Chondrocyte (in vitro differentiated cells): ENCODE data around the gene VAC14. TPM values are rescaled to one million over a fixed set of nuclear protein-coding genes. Genes with fewer than 3 reads are reported as not detected.

ENCODE experiments used
- DNase-seq: peaks from one replicate; pipeline ENCODE4 v3.0.0; 2021; ENCODE audit warnings: mixed read lengths, low spot score
- H3K27ac Mint-ChIP-seq: one replicate; pipeline ENCODE4 v1.8.0; 2021; ENCODE audit warnings: mild to moderate bottlenecking, moderate library complexity, mixed read lengths; ENCODE audit not compliant: unreplicated experiment
- H3K27me3 Mint-ChIP-seq: 2 replicates; pipeline ENCODE4 v1.8.0; 2021; ENCODE audit warnings: low read depth, mixed read lengths
- H3K36me3 Mint-ChIP-seq: 2 replicates; pipeline ENCODE4 v1.8.0; 2021; ENCODE audit warnings: low read depth, mixed read lengths
- H3K4me1 Mint-ChIP-seq: 2 replicates; pipeline ENCODE4 v1.8.0; 2021; ENCODE audit warnings: low read depth, mild to moderate bottlenecking, mixed read lengths
- H3K4me3 Mint-ChIP-seq: one replicate; pipeline ENCODE4 v1.8.0; 2021; ENCODE audit warnings: mild to moderate bottlenecking, moderate library complexity, mixed read lengths; ENCODE audit not compliant: unreplicated experiment
- H3K9me3 Mint-ChIP-seq: 2 replicates; pipeline ENCODE4 v1.8.0; 2021; ENCODE audit warnings: low read depth, mixed read lengths
- total RNA-seq: library from RNA; stranded (reverse); gene quantifications from 3 replicates; pipeline ENCODE4 v1.2.1, GENCODE V29; 2021
- TF ChIP-seq, protein P1 (sequence below): fragments of 200-600 bp; sonication (generic); IDR thresholded peaks from 2 replicates; pipeline ENCODE4 v1.5.0; 2021; ENCODE audit warnings: antibody characterized with exemption, mild to moderate bottlenecking, moderate library complexity

The VAC14 gene
- total RNA-seq, 1 donor from 2014 or later, result 37.9 TPM

DNA sequence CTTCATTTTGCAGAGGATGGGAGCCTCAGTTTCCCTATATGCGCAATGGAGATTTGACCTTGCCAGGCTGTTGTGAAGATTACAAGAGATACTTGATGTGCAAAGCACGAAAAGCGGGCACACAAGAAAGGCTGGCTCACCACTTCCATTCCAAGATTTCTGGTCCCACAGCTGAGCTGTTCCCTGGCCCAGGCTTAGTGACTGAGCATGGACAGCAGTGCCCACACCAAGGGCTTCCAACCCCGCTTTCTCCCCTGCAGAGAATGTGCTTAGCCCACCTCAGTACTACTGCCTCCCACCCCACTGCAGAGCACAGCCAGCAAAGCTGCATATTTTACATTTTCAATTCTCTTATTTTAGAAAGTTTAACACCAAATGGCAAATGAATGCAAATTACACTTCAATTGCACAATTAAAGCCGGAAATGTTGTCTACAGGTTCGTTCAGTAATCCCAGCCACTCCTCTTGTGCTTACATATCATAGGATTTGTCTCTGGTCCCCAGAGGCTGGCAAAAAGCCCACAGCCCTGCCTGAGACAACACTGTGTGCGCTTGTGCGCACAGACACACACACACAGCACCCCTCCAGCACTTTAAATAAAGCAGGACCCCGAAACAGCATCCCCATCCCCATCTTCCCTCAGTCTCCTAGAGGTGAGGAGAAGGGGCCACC lies 51.8 kb downstream of the VAC14 start:
- H3K4me1 Mint-ChIP-seq, result peaks cover 79% of the 10 kb centered on the region
- TF ChIP-seq, protein P1, sequence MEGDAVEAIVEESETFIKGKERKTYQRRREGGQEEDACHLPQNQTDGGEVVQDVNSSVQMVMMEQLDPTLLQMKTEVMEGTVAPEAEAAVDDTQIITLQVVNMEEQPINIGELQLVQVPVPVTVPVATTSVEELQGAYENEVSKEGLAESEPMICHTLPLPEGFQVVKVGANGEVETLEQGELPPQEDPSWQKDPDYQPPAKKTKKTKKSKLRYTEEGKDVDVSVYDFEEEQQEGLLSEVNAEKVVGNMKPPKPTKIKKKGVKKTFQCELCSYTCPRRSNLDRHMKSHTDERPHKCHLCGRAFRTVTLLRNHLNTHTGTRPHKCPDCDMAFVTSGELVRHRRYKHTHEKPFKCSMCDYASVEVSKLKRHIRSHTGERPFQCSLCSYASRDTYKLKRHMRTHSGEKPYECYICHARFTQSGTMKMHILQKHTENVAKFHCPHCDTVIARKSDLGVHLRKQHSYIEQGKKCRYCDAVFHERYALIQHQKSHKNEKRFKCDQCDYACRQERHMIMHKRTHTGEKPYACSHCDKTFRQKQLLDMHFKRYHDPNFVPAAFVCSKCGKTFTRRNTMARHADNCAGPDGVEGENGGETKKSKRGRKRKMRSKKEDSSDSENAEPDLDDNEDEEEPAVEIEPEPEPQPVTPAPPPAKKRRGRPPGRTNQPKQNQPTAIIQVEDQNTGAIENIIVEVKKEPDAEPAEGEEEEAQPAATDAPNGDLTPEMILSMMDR, result no peak
- H3K9me3 Mint-ChIP-seq, result no peaks in the 10 kb centered on the region
- peak overlapping the region; percentile 5 for H3K27ac Mint-ChIP-seq
- H3K27me3 Mint-ChIP-seq, result no peaks in the 10 kb centered on the region
- no peak overlapping the region for H3K4me3 Mint-ChIP-seq
- no peak for DNase-seq
- H3K36me3 Mint-ChIP-seq, result no peaks in the 10 kb centered on the region

DNA sequence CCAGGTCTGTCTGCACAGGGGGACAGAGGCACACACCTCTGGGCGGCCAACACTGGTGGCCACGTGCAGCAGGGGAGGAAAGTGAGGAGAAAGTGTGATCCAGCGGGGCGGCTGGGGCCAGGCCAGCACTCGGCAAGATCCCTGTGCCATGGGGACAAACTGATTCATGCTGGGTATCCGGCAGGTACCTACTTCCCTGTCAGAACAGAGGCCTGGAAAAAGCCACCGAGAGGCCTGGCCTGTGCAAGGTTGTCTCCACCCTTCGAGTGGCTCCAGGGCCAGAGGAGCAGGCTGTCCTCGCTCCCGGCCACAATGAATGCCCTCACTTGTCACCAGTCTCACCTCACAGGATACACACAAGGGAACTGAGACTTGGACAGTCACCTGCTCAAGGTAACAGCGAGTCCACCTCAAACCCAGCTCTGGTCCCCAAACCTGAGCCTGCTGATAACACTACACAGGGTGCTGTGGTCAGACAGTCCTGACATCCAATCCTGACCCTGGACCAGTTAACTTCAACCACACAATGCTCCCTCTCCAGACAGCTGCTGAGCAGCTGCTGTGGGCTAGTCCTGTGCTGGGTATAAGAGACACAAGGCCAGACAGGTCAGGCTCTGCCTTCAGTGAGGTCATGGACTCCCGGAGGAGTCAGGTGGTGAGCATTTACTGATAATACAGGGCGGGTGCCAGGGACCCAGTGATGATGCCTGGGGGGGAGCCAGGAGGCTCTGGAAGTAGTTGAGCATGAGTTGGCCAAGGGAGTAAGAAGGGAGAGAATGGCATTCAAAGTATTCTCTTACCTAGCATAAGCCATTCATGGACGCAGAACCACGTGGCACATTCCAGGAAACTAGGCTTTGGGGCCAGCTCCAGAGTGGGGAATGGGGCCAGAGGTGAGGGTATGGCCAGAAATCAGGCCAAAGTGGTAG lies 53.0 kb downstream of the VAC14 start:
- no peak for DNase-seq
- Mint-ChIP-seq H3K4me1 (peaks cover 73% of the 10 kb centered on the region), H3K4me3 (no peak overlapping the region), H3K36me3 (peaks cover 7% of the 10 kb centered on the region), H3K9me3 (no peaks in the 10 kb centered on the region), H3K27ac (peak overlapping the region; percentile 27), H3K27me3 (no peaks in the 10 kb centered on the region)
- TF ChIP-seq, protein P1, result no peak

DNA sequence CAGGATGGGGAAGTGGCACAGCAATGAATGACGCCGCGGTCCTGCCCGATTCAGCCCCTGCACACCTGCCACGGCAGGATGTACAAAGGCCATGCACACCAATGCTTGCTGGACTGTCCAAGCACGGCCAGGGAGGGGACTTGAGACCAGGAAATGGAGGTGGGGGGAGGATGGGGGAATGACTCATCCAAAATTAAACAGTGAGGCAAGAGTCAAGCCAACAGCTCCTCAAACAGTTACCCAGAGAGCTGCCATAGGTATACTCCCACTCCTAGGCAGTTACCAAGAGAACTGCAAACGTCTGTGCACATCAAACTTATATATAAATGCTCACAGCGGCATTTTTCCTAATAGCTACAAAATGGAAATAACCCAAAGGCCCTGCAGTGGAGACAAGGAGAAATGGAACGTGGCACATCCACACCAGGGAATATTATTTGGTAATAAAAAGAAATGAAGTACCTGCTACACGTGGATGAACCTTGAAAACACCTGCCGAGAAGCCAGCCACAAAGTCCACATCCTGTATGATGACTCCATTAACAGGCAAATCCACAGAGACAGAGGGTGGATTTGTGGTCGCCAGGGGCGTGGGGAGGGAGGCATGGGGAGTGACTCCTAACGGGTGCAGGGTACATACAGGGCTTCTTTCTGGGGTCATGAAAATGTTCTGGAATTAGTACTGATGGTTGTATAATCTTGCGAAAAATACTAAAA lies 54.1 kb downstream of the VAC14 start:
- Mint-ChIP-seq H3K4me3 (no peak overlapping the region), H3K4me1 (peaks cover 63% of the 10 kb centered on the region), H3K9me3 (no peaks in the 10 kb centered on the region), H3K27me3 (no peaks in the 10 kb centered on the region), H3K36me3 (peaks cover 10% of the 10 kb centered on the region), H3K27ac (peak overlapping the region; percentile 96)
- TF ChIP-seq, protein P1, result no peak
- no peak for DNase-seq

DNA sequence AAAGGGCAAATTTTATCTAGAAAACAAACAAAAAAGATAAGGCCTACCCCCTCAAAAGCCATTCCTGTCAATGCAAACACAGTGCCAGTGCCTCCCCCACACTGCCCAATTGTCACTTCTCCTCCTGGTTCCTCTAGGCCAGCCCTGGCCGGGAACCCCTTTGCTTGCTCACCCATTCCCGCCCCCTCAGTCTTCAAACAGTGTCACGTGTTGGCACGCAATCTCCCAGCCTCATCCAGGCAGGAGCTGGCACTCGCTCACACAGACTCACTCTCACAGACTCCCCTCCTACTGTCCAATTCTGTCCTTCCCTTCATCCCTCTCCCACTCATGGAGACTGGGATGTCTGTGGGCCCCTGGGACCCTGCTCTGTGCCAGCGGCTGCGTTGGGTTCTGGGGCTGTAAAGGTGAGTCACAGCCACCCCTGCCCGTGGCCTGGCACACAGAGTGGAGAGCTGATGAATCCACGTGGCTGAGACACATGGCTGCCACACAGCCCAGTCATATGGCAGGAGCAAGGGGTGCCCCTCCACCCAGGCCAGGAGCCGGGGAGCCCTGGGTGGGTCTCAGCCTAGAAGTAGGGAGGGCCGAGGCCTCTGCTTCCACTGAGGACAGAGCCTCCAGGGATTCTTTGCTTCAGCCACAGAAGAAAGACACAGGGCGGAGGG lies 54.8 kb downstream of the VAC14 start:
- Mint-ChIP-seq H3K4me3 (no peak overlapping the region), H3K27ac (peak overlapping the region; percentile 96)
- DNase-seq, result no peak

More for the DNA sequence above, 54.8 kb downstream of the VAC14 start:
- Mint-ChIP-seq H3K27me3 (no peaks in the 10 kb centered on the region), H3K36me3 (peaks cover 10% of the 10 kb centered on the region), H3K4me1 (peaks cover 63% of the 10 kb centered on the region), H3K9me3 (no peaks in the 10 kb centered on the region)
- TF ChIP-seq, protein P1, result no peak
